Measurements from ENCODE around the gene ARPC5. TPM values are rescaled to one million over a fixed set of nuclear protein-coding genes. Genes with fewer than 3 reads are reported as not detected.

The ARPC5 gene
- 9.9 and 28.2 TPM in 2 replicates for total RNA-seq (2011; cell fraction: chromatin; rRNA removed; ENCODE audit: low replicate concordance)
- total RNA-seq (2011; cell fraction: nucleolus; rRNA removed) = 8.5 and 9.1 TPM in 2 replicates
- 22.7 and 45.6 TPM in 2 replicates for total RNA-seq (2011; cell fraction: nucleoplasm; rRNA removed)
- total RNA-seq (2014; rRNA removed) (91.6 and 175 TPM in 2 replicates), total RNA-seq (2014; rRNA removed; fragmentation: Illumina TruSeq; extraction: Trizol) (91.6 and 104 TPM in 2 replicates), total RNA-seq (2015; rRNA removed; fragmentation: Illumina TruSeq; extraction: Trizol) (109 and 133 TPM in 2 replicates), total RNA-seq (2021) (88.1 and 91.7 TPM in 2 replicates), polyA plus RNA-seq (2011; rRNA removed) (112 and 150 TPM in 2 replicates), polyA plus RNA-seq (2014; fragmentation: Illumina TruSeq; extraction: Trizol) (95.1 and 98.0 TPM in 2 replicates), polyA plus RNA-seq (2014; fragmentation: Nextera tagmentation; extraction: Ambion mirVana) (10 to 100 TPM; 71.8 to 83.9 TPM), polyA plus RNA-seq (2014; rRNA removed) (74.0 and 79.0 TPM in 2 replicates), polyA minus RNA-seq (2011; rRNA and poly(A)+ RNA removed) (54.9 and 62.4 TPM in 2 replicates), Bru-seq, nascent RNA (percentile 90 among the genes with signal in this experiment), BruChase-seq, experiment 1, labeled RNA remaining after a 2-hour chase (percentile 86 among the genes with signal in this experiment), BruChase-seq, experiment 2, labeled RNA remaining after a 6-hour chase (percentile 84 among the genes with signal in this experiment)
- polyA plus RNA-seq (2011; cell fraction: cytosol; rRNA removed) = 24.6 and 48.8 TPM in 2 replicates
- polyA plus RNA-seq (2011; cell fraction: nucleus; rRNA removed) = 21.2 and 33.4 TPM in 2 replicates
- 180 and 182 TPM in 2 replicates for polyA plus RNA-seq (2012)
- 38.1 and 43.6 TPM in 2 replicates for polyA minus RNA-seq (2011; cell fraction: cytosol; rRNA and poly(A)+ RNA removed)
- polyA minus RNA-seq (2011; cell fraction: nucleus; rRNA and poly(A)+ RNA removed) = 17.1 and 33.5 TPM in 2 replicates
- long read RNA-seq, experiment 1, full-length matches to known transcripts = 392 of 452 reads
- long read RNA-seq, experiment 1, partial matches to known transcripts = 39 of 452 reads
- long read RNA-seq, experiment 1, other reads (novel, unspliced or antisense) = 21 of 452 reads
- long read RNA-seq, experiment 2, full-length matches to known transcripts = 54 of 148 reads
- long read RNA-seq, experiment 2, partial matches to known transcripts = 0 of 148 reads
- long read RNA-seq, experiment 2, other reads (novel, unspliced or antisense) = 94 of 148 reads
- long read RNA-seq, experiment 3, full-length matches to known transcripts = 134 of 141 reads
- long read RNA-seq, experiment 3, partial matches to known transcripts = 5 of 141 reads
- long read RNA-seq, experiment 3, other reads (novel, unspliced or antisense) = 2 of 141 reads

- Histone ChIP-seq H3K36me3 (ENCODE audit: control insufficient read depth, insufficient read depth, low read length) (peaks cover 12% of the 10 kb centered on the region), H3K9me3 (replicated peaks; ENCODE audit: control insufficient read depth, insufficient read depth, low read depth, low read length) (no peaks in the 10 kb centered on the region), H3K79me2 (ENCODE audit: control insufficient read depth, insufficient read depth, low read length) (peaks cover 39% of the 10 kb centered on the region), H3K4me1 (replicated peaks in 1 of 2; ENCODE audit: control insufficient read depth in 2 of 2, insufficient read depth in 2 of 2, low read length in 2 of 2) (peaks cover 0 to 15% of the 10 kb centered on the region in 2 experiments; a peak in 4 of 5 replicates), H3K27me3 (ENCODE audit: control insufficient read depth in 2 of 2, insufficient read depth in 2 of 2, low read length in 2 of 2) (peaks cover 3 to 7% of the 10 kb centered on the region in 2 experiments; a peak in 2 of 5 replicates), H4K20me1 (replicated peaks; ENCODE audit: control insufficient read depth, insufficient read depth, low read length) (no peaks in the 10 kb centered on the region), H2AFZ (ENCODE audit: low read depth, low read length) (peak within 1 kb of the TSS; percentile 90), H3K27ac (ENCODE audit: extremely low read depth, low read depth, low read length) (peak within 1 kb of the TSS; percentile 73), H3K4me2 (ENCODE audit: insufficient read depth, low read length) (peak within 1 kb of the TSS; percentile 90), H3K9ac (ENCODE audit: insufficient read depth in 1 of 2, low read depth in 2 of 2, low read length in 2 of 2) (peak within 1 kb of the TSS; percentile 79 to 95), H3K4me3 (peak within 1 kb of the TSS; percentile 77), H3K9me1 (ENCODE audit: control insufficient read depth, insufficient read depth, low read length) (no peaks in the 10 kb centered on the region)
- CTCF ChIA-PET (ENCODE audit: low intra/inter-chr PET ratio) = no interaction called here
- no TSS peak for BruUV-seq (replicated peaks)
- peak; percentile 96 for ATAC-seq
- DNase-seq (ENCODE audit: extremely low read depth in 1 of 4, low spot score in 3 of 4) = peak; percentile 97 to 99 (median 98)
- POLR2A ChIA-PET = interaction anchor here (1.1 to 1.5 kb wide), 2 partner anchors 9 to 12 kb away, joined by 3 to 5 read pairs; no protein-coding TSS in a partner anchor
- in situ Hi-C loops (cut with MboI) (no loop called here), intact Hi-C loops (cut with micrococcal nuclease) (loop anchor here (1.0 to 10.0 kb wide), 2 partner anchors 162 to 419 kb away; partner anchors contain the start of gene TSEN15)
- WGBS (ENCODE audit: insufficient coverage, low coverage, missing lambda C conversion rate) = under 1% methylated on average over 64 of the region's 65 CpGs
- FAIRE-seq = peak; percentile 82
- TF ChIP-seq FOXP1 (CRISPR knock-in tag; IDR thresholded peaks at IDR 0.05) (0 out of 2 replicates have a peak, but pooled peaks have one; percentile 60), E2F1 (CRISPR knock-in tag; IDR thresholded peaks at IDR 0.05) (peak; percentile 89), MYC (IDR thresholded peaks at IDR 0.05; ENCODE audit: low read depth, low read length) (peak; percentile 78), MYC (CRISPR knock-in tag; IDR thresholded peaks at IDR 0.05; ENCODE audit: borderline replicate concordance, low read depth) (no peak), ELF1 (tag; IDR thresholded peaks at IDR 0.05) (peak; percentile 91), PHF20 (IDR thresholded peaks at IDR 0.05; ENCODE audit: partially characterized antibody) (peak; percentile 77), HLTF (IDR thresholded peaks at IDR 0.05) (peak; percentile 52; the same call in 1 of the 2 replicates), TCF7 (IDR thresholded peaks at IDR 0.05; ENCODE audit: borderline replicate concordance) (peak; percentile 26; the same call in 1 of the 2 replicates), BRD4 (IDR thresholded peaks at IDR 0.05) (no peak), E2F4 (CRISPR knock-in tag; IDR thresholded peaks at IDR 0.05; ENCODE audit: low read depth) (peak; percentile 82; the same call in 1 of the 2 replicates), TRIM24 (IDR thresholded peaks at IDR 0.05) (peak in 1 of 2 experiments; percentile 46; a peak in 2 of 4 replicates), GATAD2B (IDR thresholded peaks at IDR 0.05; ENCODE audit: borderline replicate concordance) (peak; percentile 87; the same call in 1 of the 2 replicates), FOXJ2 (tag; IDR thresholded peaks at IDR 0.05) (0 out of 2 replicates have a peak, but pooled peaks have one; percentile 38), MTA2 (IDR thresholded peaks at IDR 0.05; ENCODE audit: low read depth) (peak; percentile 63)
Measured at GRCh38 chr1:183635606-183636333, at the start of gene ARPC5. TSS of gene ARPC5 (minus strand) at chr1:183635783. CDS start at chr1:183635659, 124 bp downstream.

All from K562 (cell line).